ENCODE results near the gene DKK1.

Gene DKK1

GRCh38 chr10:52313933-52314821 is at the start of gene DKK1:
TSS of gene DKK1 (plus strand) at chr10:52314281. CDS start at chr10:52314435, 154 bp downstream.
- DNase-seq (ENCODE audit: low spot score): peak; percentile 90

- no peak for DNase-seq (ENCODE audit: low spot score)
Measured at GRCh38 chr10:52265131-52265926, 48.8 kb upstream of the DKK1 start.

GRCh38 chr10:52266858-52267257 is 47.2 kb upstream of the DKK1 start:
- DNase-seq (ENCODE audit: low spot score): no peak

GRCh38 chr10:52268790-52269189 is 45.3 kb upstream of the DKK1 start:
- no peak for DNase-seq (ENCODE audit: low spot score)

GRCh38 chr10:52269233-52269632 is 44.8 kb upstream of the DKK1 start:
- DNase-seq (ENCODE audit: low spot score): no peak

- no peak for DNase-seq (ENCODE audit: low spot score)
Measured at GRCh38 chr10:52276163-52276562, 37.9 kb upstream of the DKK1 start.

- DNase-seq (ENCODE audit: low spot score): no peak
Measured at GRCh38 chr10:52276986-52277385, 37.1 kb upstream of the DKK1 start.

GRCh38 chr10:52279546-52279945 is 34.5 kb upstream of the DKK1 start:
- no peak for DNase-seq (ENCODE audit: low spot score)

GRCh38 chr10:52280051-52280450 is 34.0 kb upstream of the DKK1 start:
- no peak for DNase-seq (ENCODE audit: low spot score)

GRCh38 chr10:52283174-52283573 is 30.9 kb upstream of the DKK1 start:
- DNase-seq (ENCODE audit: low spot score): no peak

GRCh38 chr10:52284416-52285013 is 29.6 kb upstream of the DKK1 start:
- no peak for DNase-seq (ENCODE audit: low spot score)

GRCh38 chr10:52287866-52288265 is 26.2 kb upstream of the DKK1 start:
- DNase-seq (ENCODE audit: low spot score): no peak

- peak; percentile 5 for DNase-seq (ENCODE audit: low spot score)
Measured at GRCh38 chr10:52297747-52298146, 16.3 kb upstream of the DKK1 start.

- no peak for DNase-seq (ENCODE audit: low spot score)
Measured at GRCh38 chr10:52300599-52301277, 13.3 kb upstream of the DKK1 start.

GRCh38 chr10:52308251-52309031 is 5.6 kb upstream of the DKK1 start:
- peak; percentile 68 for DNase-seq (ENCODE audit: low spot score)

GRCh38 chr10:52312942-52313255 is 1.2 kb upstream of the DKK1 start:
- DNase-seq (ENCODE audit: low spot score): no peak

GRCh38 chr10:52313256-52313932 is 687 bp upstream of the DKK1 start:
- peak; percentile 44 for DNase-seq (ENCODE audit: low spot score)

- peak; percentile 14 for DNase-seq (ENCODE audit: low spot score)
Measured at GRCh38 chr10:52314822-52315552, 906 bp downstream of the DKK1 start.

- no peak for DNase-seq (ENCODE audit: low spot score)
Measured at GRCh38 chr10:52316001-52316400, 1.9 kb downstream of the DKK1 start.

- DNase-seq (ENCODE audit: low spot score): no peak
Measured at GRCh38 chr10:52316500-52316899, 2.4 kb downstream of the DKK1 start.
